Testis (tissue), 2 donors: ENCODE measurements around the gene KCNG4.

Experiments used
- CTCF ChIP-seq, 3 experiments: fragments of 450-650 bp in 2 of 3; fragments of 200-600 bp in 1 of 3; sonication (generic) in 1 of 3; IDR thresholded peaks; one replicate each; pipeline ENCODE4 v1.5.1; 2016 to 2019; ENCODE audit warnings: antibody characterized with exemption in 3 of 3, mild to moderate bottlenecking in 2 of 3, moderate library complexity in 1 of 3
- POLR2A ChIP-seq: fragments of 450-650 bp; IDR thresholded peaks from one replicate; pipeline ENCODE4 v1.6.1; 2017; ENCODE audit warnings: antibody characterized with exemption, mild to moderate bottlenecking, moderate library complexity

- TF ChIP-seq CTCF (IDR thresholded peaks at IDR 0.05), result no peak
- TF ChIP-seq POLR2A, result no peak
These were observed 12.3 kb downstream of the KCNG4 start for GRCh38 chr16:84227548-84227947.
